ENCODE results near the gene ZBTB7C.

The ZBTB7C gene

GRCh38 chr18:48138660-48139430, 270.3 kb downstream of the ZBTB7C start:
- TF ChIP-seq CTCF (IDR thresholded peaks at IDR 0.05; ENCODE audit: control insufficient read depth, insufficient read depth, low read depth, low read length, missing control alignments): no peak
- no peak for DNase-seq (ENCODE audit: low read depth)

GRCh38 chr18:48138210-48138609, 271.0 kb downstream of the ZBTB7C start:
- no peak overlapping the region for H3K4me3 ChIP-seq (ENCODE audit: control insufficient read depth, low read depth, low read length)
- DNase-seq (ENCODE audit: low read depth): no peak
- no peak for TF ChIP-seq CTCF (IDR thresholded peaks at IDR 0.05; ENCODE audit: control insufficient read depth, insufficient read depth, low read depth, low read length, missing control alignments)

More at GRCh38 chr18:48138660-48139430, 270.3 kb downstream of the ZBTB7C start:
- no peak overlapping the region for H3K4me3 ChIP-seq (ENCODE audit: control insufficient read depth, low read depth, low read length)

- TF ChIP-seq CTCF (IDR thresholded peaks at IDR 0.05; ENCODE audit: control insufficient read depth, insufficient read depth, low read depth, low read length, missing control alignments): no peak
- H3K4me3 ChIP-seq (ENCODE audit: control insufficient read depth, low read depth, low read length): no peak overlapping the region
- DNase-seq (ENCODE audit: low read depth): no peak
Observed at GRCh38 chr18:48137374-48138081, 271.7 kb downstream of the ZBTB7C start.

GRCh38 chr18:48136827-48137373, 272.3 kb downstream of the ZBTB7C start:
- no peak for DNase-seq (ENCODE audit: low read depth)
- H3K4me3 ChIP-seq (ENCODE audit: control insufficient read depth, low read depth, low read length): no peak overlapping the region
- TF ChIP-seq CTCF (IDR thresholded peaks at IDR 0.05; ENCODE audit: control insufficient read depth, insufficient read depth, low read depth, low read length, missing control alignments): no peak

GRCh38 chr18:48136051-48136826, 272.9 kb downstream of the ZBTB7C start:
- DNase-seq (ENCODE audit: low read depth): no peak
- no peak overlapping the region for H3K4me3 ChIP-seq (ENCODE audit: control insufficient read depth, low read depth, low read length)
- TF ChIP-seq CTCF (IDR thresholded peaks at IDR 0.05; ENCODE audit: control insufficient read depth, insufficient read depth, low read depth, low read length, missing control alignments): no peak

GRCh38 chr18:48135436-48135966, 273.7 kb downstream of the ZBTB7C start:
- DNase-seq (ENCODE audit: low read depth): no peak
- no peak overlapping the region for H3K4me3 ChIP-seq (ENCODE audit: control insufficient read depth, low read depth, low read length)
- no peak for TF ChIP-seq CTCF (IDR thresholded peaks at IDR 0.05; ENCODE audit: control insufficient read depth, insufficient read depth, low read depth, low read length, missing control alignments)
